Esophagus muscularis mucosa (tissue), 3 donors: Measurements from ENCODE around the gene OLA1.

Source experiments
- POLR2A ChIP-seq: fragments of 450-650 bp; IDR thresholded peaks from one replicate; pipeline ENCODE4 v1.6.1; 2017; ENCODE audit warnings: antibody characterized with exemption, moderate library complexity, mild to moderate bottlenecking, low read depth
- TF ChIP-seq, protein P1 (sequence below), 3 experiments: fragments of 200-600 bp in 2 of 3; fragments of 450-650 bp in 1 of 3; sonication (generic) in 2 of 3; IDR thresholded peaks; one replicate each; pipeline ENCODE4 v1.5.1; 2017 to 2019; ENCODE audit warnings: antibody characterized with exemption in 3 of 3, mild to moderate bottlenecking in 2 of 3, moderate library complexity in 1 of 3

DNA sequence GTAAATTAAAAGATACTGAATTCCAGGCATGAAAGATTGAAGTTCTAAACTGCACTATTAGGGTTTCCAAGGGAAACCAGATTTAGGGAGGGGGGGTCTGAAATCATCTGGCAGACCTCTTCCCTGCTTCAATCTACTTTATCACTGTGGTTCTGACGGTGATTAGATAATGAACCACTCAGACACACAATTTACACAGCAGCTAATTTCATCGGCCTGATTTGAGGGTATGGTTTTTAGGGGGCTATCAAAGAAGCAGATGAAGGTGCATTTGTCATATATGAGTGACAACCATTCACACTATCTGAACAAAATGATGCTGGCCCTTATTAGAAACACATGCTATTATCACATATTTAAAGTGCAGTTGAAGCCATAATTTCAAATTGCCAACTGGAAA, 106.0 kb downstream of the OLA1 start:
- TF ChIP-seq, protein P1, sequence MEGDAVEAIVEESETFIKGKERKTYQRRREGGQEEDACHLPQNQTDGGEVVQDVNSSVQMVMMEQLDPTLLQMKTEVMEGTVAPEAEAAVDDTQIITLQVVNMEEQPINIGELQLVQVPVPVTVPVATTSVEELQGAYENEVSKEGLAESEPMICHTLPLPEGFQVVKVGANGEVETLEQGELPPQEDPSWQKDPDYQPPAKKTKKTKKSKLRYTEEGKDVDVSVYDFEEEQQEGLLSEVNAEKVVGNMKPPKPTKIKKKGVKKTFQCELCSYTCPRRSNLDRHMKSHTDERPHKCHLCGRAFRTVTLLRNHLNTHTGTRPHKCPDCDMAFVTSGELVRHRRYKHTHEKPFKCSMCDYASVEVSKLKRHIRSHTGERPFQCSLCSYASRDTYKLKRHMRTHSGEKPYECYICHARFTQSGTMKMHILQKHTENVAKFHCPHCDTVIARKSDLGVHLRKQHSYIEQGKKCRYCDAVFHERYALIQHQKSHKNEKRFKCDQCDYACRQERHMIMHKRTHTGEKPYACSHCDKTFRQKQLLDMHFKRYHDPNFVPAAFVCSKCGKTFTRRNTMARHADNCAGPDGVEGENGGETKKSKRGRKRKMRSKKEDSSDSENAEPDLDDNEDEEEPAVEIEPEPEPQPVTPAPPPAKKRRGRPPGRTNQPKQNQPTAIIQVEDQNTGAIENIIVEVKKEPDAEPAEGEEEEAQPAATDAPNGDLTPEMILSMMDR (IDR thresholded peaks at IDR 0.05): no peak
- no peak for TF ChIP-seq POLR2A
